Spleen (tissue), 7 donors: Measurements from ENCODE around the gene DFFA.

Experiments
- POLR2A ChIP-seq, 3 donors: fragments of 450-650 bp; IDR thresholded peaks; one replicate each; pipeline ENCODE4 v1.5.1; 2017; ENCODE audit warnings: antibody characterized with exemption in 3 of 3, mild to moderate bottlenecking in 1 of 3
- POLR2AphosphoS5 ChIP-seq, 3 donors: sonication (generic); formaldehyde crosslinking; IDR thresholded peaks; one replicate each; pipeline ENCODE4 v1.5.1; 2017; ENCODE audit warnings: antibody characterized with exemption in 3 of 3
- TF ChIP-seq, protein P1 (sequence below), 11 experiments: fragments of 200-600 bp in 7 of 11; fragments of 450-650 bp in 4 of 11; sonication (generic) in 4 of 11; IDR thresholded peaks in 8 of 11; conservative IDR thresholded peaks in 3 of 11; 1 replicate in 7 of 11; 2 replicates in 4 of 11; pipeline versions ENCODE4 v1.4.0 to v1.8.0; 2016 to 2021; ENCODE audit warnings: antibody characterized with exemption in 11 of 11, inconsistent platforms in 4 of 11, mild to moderate bottlenecking in 1 of 11
- donor health status: DM: no; HTN: no; CAD: no; lungs with moderate emphysema.
- donor health status: DM: no; HTN: no; CAD: no.
- donor health status: DM: no; HTN: no; CAD: no.

DNA sequence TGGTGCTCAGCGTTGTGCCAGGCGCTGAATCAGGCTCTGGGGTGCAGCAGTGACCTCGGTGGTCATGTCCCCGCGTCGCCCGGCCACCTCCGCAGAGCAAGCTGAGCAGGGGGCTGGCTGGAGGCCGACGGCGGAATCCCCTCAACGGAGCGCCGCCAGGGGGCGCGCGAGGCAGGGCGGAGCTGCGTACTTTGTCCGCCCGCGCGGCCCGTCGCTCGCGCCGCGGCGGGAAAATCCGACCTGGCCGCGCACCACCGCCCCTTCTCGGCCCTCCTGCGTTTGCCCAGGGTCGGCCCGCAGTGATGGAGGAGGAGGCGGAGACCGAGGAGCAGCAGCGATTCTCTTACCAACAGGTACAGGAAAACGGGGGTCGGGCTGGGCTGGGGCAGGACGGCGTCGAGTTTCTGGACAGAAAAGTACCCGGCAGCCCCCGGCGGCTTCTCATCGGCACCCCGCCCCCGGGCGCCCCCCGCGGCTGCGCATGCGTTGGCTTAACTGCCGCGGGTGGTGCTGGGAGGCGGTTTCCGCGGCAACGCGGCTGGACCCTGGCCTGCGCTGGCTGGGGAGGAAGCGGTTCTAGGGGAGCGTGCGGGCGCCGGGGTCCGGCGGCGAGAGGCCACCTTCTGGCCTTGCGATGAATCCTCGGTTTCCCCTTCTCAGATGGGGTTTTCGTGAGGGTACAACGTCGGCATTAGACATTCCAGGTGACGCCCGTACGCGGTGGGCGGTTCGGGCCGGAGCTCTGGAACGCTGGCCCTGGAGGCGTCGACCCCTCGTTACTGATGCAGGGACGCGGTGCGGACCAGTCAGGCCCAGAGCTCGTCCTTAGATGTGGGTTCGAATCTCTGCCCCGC is 41.9 kb downstream of the DFFA start, which contains the start of gene CENPS:
- TF ChIP-seq, protein P1, sequence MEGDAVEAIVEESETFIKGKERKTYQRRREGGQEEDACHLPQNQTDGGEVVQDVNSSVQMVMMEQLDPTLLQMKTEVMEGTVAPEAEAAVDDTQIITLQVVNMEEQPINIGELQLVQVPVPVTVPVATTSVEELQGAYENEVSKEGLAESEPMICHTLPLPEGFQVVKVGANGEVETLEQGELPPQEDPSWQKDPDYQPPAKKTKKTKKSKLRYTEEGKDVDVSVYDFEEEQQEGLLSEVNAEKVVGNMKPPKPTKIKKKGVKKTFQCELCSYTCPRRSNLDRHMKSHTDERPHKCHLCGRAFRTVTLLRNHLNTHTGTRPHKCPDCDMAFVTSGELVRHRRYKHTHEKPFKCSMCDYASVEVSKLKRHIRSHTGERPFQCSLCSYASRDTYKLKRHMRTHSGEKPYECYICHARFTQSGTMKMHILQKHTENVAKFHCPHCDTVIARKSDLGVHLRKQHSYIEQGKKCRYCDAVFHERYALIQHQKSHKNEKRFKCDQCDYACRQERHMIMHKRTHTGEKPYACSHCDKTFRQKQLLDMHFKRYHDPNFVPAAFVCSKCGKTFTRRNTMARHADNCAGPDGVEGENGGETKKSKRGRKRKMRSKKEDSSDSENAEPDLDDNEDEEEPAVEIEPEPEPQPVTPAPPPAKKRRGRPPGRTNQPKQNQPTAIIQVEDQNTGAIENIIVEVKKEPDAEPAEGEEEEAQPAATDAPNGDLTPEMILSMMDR (IDR thresholded peaks at IDR 0.05 in 8 of 11, conservative IDR thresholded peaks at IDR 0.05 in 3 of 11), result peak; percentile 92 to 99 (median 97)
- TF ChIP-seq POLR2AphosphoS5 (IDR thresholded peaks at IDR 0.05), result peak; percentile 71 to 86 (median 83)
- TF ChIP-seq POLR2A (IDR thresholded peaks at IDR 0.05), result peak in 1 of 3 donors; percentile 88
